ENCODE data around the gene ARHGEF16. TPM values are rescaled to one million over a fixed set of nuclear protein-coding genes. Genes with fewer than 3 reads are reported as not detected.

The ARHGEF16 gene
- total RNA-seq, 1 donor from 2014 or later = not detected

DNA sequence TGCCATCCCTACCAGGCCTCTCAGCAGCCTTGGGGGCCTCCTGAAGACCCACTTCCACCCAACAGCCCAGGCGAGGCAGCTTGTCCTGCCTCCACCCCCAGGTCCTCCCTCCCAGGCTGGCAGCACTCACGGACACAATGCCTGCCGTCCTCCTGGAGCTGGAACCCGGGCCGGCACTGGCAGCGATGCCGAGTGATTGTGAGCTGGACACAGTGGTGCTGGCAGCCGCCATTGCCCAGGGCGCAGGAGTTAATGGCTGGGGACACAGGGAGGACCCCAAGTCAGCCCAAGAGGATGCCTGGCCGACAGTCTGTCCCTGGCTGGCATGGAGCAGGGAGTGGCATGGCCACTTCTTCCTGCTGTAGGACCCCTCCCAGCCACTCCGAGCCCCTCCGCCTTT lies 60.8 kb downstream of the ARHGEF16 start:
- peaks cover 3 to 5% of the 10 kb centered on the region in 2 donors for H3K4me1 ChIP-seq
- intact Hi-C loops (cut with DNase I) = loop anchor here (5.0 kb wide), 1 partner anchor 37 kb away; no protein-coding TSS in a partner anchor
- H3K27me3 ChIP-seq = no peaks in the 10 kb centered on the region
- no peak for TF ChIP-seq CTCF (IDR thresholded peaks at IDR 0.05)
- DNase-seq (ENCODE audit: low spot score in 2 of 2) = no peak
- no peak overlapping the region for H3K27ac ChIP-seq
- peaks cover 30 to 54% of the 10 kb centered on the region in 2 donors for H3K36me3 ChIP-seq
- no peak overlapping the region for H3K4me3 ChIP-seq
- no peaks in the 10 kb centered on the region for H3K9me3 ChIP-seq

DNA sequence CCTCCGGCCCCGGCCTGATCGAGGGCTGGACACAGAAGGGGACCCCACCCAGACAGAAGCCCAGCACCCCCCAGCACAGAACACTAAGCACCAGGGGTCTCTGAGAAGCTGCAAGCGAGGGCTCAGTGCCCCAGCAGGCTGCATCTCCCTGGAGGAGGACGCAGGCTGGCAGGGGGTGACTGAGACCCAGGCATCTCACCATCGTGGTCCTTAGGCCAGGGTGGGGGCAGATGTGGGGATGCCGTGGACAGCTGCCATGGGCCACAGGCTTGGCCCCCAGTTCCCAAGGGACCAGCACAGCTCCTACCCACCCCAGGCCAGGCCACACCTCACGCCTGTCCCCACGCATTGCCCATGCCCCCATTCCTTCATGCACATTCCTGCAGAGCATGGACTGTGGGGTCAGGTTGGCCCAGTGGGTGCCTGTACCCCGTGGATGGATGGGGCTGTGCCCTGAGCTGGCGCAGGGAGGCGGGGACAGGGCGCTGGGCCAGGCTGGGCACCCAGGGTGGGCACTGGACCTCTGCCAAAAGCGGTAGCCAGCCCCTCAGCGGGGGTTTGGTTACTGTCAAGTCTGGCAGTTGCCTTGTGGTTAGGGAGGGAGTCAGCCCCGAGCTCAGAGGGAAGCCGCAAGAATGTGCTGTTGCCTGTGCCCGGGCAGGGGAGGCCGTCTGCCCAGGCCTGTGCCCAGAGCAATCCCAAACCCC lies 61.5 kb downstream of the ARHGEF16 start:
- no peak for DNase-seq (ENCODE audit: low spot score in 2 of 2)
- Histone ChIP-seq H3K27ac (peak overlapping the region; percentile 9 to 25), H3K27me3 (no peaks in the 10 kb centered on the region), H3K4me3 (no peak overlapping the region), H3K9me3 (no peaks in the 10 kb centered on the region), H3K36me3 (peaks cover 28 to 61% of the 10 kb centered on the region in 2 donors), H3K4me1 (peaks cover 3 to 5% of the 10 kb centered on the region in 2 donors)
- intact Hi-C loops (cut with DNase I) = loop anchor here (5.0 kb wide), 1 partner anchor 36 kb away; no protein-coding TSS in a partner anchor
- no peak for TF ChIP-seq CTCF (IDR thresholded peaks at IDR 0.05)

GRCh38 chr1:3516481-3516869 lies 62.0 kb downstream of the ARHGEF16 start:
- H3K4me1 ChIP-seq = peaks cover 3 to 5% of the 10 kb centered on the region in 2 donors
- no peak for TF ChIP-seq CTCF (IDR thresholded peaks at IDR 0.05)
- H3K36me3 ChIP-seq = peaks cover 25 to 63% of the 10 kb centered on the region in 2 donors
- intact Hi-C loops (cut with DNase I) = loop anchor here (5.0 kb wide), 1 partner anchor 36 kb away; no protein-coding TSS in a partner anchor
- H3K27ac ChIP-seq = peak overlapping the region; percentile 9 to 25
- no peaks in the 10 kb centered on the region for H3K27me3 ChIP-seq
- H3K9me3 ChIP-seq = no peaks in the 10 kb centered on the region
- no peak for DNase-seq (ENCODE audit: low spot score in 2 of 2)
- no peak overlapping the region for H3K4me3 ChIP-seq

DNA sequence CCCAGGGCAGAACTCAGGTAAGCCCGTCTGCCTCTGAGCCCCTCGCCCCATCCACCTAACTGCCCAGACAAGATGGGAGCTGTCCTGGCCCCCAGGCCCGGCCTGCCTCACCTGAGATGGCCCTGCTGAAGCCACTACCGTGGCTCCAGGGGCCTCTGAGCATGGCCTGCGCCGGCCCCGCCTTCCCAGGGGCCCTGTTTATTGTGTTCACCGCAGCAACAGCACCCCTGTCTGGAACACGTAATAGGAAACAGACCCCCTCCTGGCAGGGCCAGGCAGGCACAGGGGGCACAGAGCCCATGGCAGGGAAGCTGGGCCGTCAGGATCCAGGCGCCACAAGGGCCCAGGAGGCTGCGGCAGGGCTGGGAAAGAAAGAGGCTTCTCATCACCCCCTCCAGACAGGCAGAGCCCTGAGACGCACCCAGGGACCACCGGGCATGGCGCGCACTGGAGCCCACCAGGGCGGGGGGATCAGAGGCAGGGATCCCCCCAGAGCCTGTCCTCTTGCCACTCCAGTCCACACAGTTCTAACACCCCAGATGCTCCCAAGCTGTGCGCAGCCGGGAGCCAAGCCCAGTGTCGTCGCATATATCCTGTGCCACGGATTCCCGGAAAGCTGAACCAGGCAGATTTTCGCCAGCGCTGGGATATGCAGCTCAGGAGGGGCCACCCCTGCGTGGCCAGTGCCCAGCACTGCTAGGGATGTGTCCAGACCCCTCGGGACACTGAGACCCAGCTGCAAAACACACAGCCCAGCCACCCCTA lies 62.6 kb downstream of the ARHGEF16 start:
- intact Hi-C loops (cut with DNase I) = loop anchor here (5.0 kb wide), 1 partner anchor 35 kb away; no protein-coding TSS in a partner anchor
- DNase-seq (ENCODE audit: low spot score in 2 of 2) = no peak
- Histone ChIP-seq H3K27me3 (no peaks in the 10 kb centered on the region), H3K4me3 (no peak overlapping the region), H3K4me1 (peaks cover 3 to 5% of the 10 kb centered on the region in 2 donors), H3K9me3 (no peaks in the 10 kb centered on the region), H3K27ac (peak overlapping the region in 1 of 2 donors; percentile 9), H3K36me3 (peaks cover 27 to 63% of the 10 kb centered on the region in 2 donors)
- no peak for TF ChIP-seq CTCF (IDR thresholded peaks at IDR 0.05)

DNA sequence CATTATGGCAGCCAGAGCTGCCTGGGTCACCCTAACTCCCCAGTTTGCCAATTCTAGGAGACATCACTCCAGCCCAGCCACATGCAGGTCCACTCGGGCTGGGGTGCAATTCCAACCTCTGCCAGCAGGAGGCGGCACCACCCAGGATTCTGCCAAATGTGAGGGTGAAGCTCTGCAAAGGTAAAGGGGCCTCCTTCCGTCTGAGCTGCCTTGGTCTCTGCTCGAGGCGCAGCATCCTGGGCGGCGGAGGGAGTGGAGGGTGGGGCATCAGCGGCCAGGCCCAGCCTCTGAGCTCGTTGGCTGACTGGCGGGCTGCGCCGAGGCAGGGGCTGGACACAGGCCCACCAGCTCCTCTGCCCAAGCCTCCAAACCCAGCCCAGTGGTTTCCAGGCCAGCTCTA lies 63.8 kb downstream of the ARHGEF16 start:
- H3K36me3 ChIP-seq = peaks cover 30 to 69% of the 10 kb centered on the region in 2 donors
- TF ChIP-seq CTCF (IDR thresholded peaks at IDR 0.05) = peak; percentile 40 to 73 (median 71)
- DNase-seq (ENCODE audit: low spot score in 2 of 2) = no peak
- H3K4me1 ChIP-seq = peaks cover 3 to 5% of the 10 kb centered on the region in 2 donors
- intact Hi-C loops (cut with DNase I) = loop anchor here (5.0 kb wide), 1 partner anchor 34 kb away; no protein-coding TSS in a partner anchor
- H3K27me3 ChIP-seq = no peaks in the 10 kb centered on the region
- H3K4me3 ChIP-seq = no peak overlapping the region
- no peaks in the 10 kb centered on the region for H3K9me3 ChIP-seq
- no peak overlapping the region for H3K27ac ChIP-seq
